22Rv1 (cell line): ENCODE results near the gene OR10A6.

Source experiments
- ZFX ChIP-seq: fragments of 450-650 bp; IDR thresholded peaks from 2 replicates; pipeline ENCODE4 v1.6.1; 2017; ENCODE audit warnings: antibody characterized with exemption, borderline replicate concordance
- TF ChIP-seq, protein P1 (sequence below): fragments of 450-650 bp; IDR thresholded peaks from 2 replicates; pipeline ENCODE4 v1.5.1; 2017; ENCODE audit warnings: mild to moderate bottlenecking

DNA sequence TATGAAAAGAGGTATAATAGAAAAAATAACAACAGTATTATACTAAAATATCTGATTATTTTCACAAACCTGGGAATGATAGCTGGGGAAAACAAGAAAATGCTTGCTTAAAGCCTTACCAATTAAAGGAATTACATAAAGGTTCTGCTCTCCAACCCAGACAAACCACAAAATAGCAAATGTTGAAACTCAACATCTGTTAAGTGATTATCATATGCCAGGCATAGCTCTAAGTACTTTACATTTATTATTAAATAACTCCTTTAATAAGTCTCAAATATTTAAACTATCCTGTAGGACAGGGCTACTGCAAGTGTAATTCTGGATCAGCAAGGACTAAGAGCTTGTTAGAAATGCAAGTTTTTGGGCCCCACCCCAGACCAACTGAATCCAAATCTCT is 20.1 kb downstream of the OR10A6 start:
- TF ChIP-seq, protein P1, sequence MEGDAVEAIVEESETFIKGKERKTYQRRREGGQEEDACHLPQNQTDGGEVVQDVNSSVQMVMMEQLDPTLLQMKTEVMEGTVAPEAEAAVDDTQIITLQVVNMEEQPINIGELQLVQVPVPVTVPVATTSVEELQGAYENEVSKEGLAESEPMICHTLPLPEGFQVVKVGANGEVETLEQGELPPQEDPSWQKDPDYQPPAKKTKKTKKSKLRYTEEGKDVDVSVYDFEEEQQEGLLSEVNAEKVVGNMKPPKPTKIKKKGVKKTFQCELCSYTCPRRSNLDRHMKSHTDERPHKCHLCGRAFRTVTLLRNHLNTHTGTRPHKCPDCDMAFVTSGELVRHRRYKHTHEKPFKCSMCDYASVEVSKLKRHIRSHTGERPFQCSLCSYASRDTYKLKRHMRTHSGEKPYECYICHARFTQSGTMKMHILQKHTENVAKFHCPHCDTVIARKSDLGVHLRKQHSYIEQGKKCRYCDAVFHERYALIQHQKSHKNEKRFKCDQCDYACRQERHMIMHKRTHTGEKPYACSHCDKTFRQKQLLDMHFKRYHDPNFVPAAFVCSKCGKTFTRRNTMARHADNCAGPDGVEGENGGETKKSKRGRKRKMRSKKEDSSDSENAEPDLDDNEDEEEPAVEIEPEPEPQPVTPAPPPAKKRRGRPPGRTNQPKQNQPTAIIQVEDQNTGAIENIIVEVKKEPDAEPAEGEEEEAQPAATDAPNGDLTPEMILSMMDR: no peak
- TF ChIP-seq ZFX: no peak
